MM.1S (cell line): Measurements from ENCODE around the gene SLC4A11.

Source experiments
- DNase-seq: peaks from one replicate; pipeline ENCODE4 v3.0.0-alpha.2; 2015
- H2AFZ ChIP-seq: fragments of 300-600 bp; sonication (generic); 2 replicates; pipeline ENCODE4 v1.6.0; 2016; ENCODE audit warnings: antibody characterized with exemption, low read length
- H3F3A ChIP-seq: fragments of 300-600 bp; sonication (generic); 2 replicates; pipeline ENCODE4 v1.6.1; 2016; ENCODE audit warnings: mild to moderate bottlenecking, antibody characterized with exemption, low read length, moderate library complexity, mixed read lengths; ENCODE audit not compliant: insufficient read depth
- H3K27ac ChIP-seq: fragments of 300-600 bp; sonication (generic); 2 replicates; pipeline ENCODE4 v1.5.1; 2016; ENCODE audit warnings: mild to moderate bottlenecking, low read length
- H3K27me3 ChIP-seq: fragments of 300-600 bp; sonication (generic); replicated peaks from 2 replicates; pipeline ENCODE4 v1.6.0; 2016; ENCODE audit warnings: low read length; ENCODE audit not compliant: insufficient read depth
- H3K36me3 ChIP-seq: fragments of 300-600 bp; sonication (generic); replicated peaks from 2 replicates; pipeline ENCODE4 v1.6.1; 2016; ENCODE audit warnings: mild to moderate bottlenecking, low read length, mixed read lengths; ENCODE audit not compliant: insufficient read depth
- H3K4me1 ChIP-seq: fragments of 300-600 bp; sonication (generic); 2 replicates; pipeline ENCODE4 v1.6.1; 2016; ENCODE audit warnings: low read length, mixed read lengths
- H3K4me2 ChIP-seq: fragments of 300-600 bp; sonication (generic); 2 replicates; pipeline ENCODE4 v1.6.0; 2016; ENCODE audit warnings: low read depth, low read length
- H3K4me3 ChIP-seq: fragments of 300-600 bp; sonication (generic); 2 replicates; pipeline ENCODE4 v1.5.1; 2016; ENCODE audit warnings: low read length, mixed read lengths
- H3K79me2 ChIP-seq: fragments of 300-600 bp; sonication (generic); 2 replicates; pipeline ENCODE4 v1.6.1; 2016; ENCODE audit warnings: mixed run types, low read length, mixed read lengths
- H3K9ac ChIP-seq: fragments of 300-600 bp; sonication (generic); 2 replicates; pipeline ENCODE4 v1.6.1; 2016; ENCODE audit warnings: low read length, mixed read lengths
- H3K9me2 ChIP-seq: fragments of 300-600 bp; sonication (generic); replicated peaks from 2 replicates; pipeline ENCODE4 v1.6.1; 2016; ENCODE audit warnings: mild to moderate bottlenecking, low read length, mixed read lengths; ENCODE audit not compliant: insufficient read depth
- H3K9me3 ChIP-seq: fragments of 300-600 bp; sonication (generic); replicated peaks from 2 replicates; pipeline ENCODE4 v1.6.1; 2016; ENCODE audit warnings: mild to moderate bottlenecking, low read length, mixed read lengths; ENCODE audit not compliant: insufficient read depth
- H4K20me1 ChIP-seq: fragments of 300-600 bp; sonication (generic); 2 replicates; pipeline ENCODE4 v1.6.1; 2016; ENCODE audit warnings: mild to moderate bottlenecking, low read length, moderate library complexity, mixed read lengths; ENCODE audit not compliant: insufficient read depth
- CTCF ChIP-seq: fragments of 300-600 bp; sonication (generic); IDR thresholded peaks from 2 replicates; pipeline ENCODE4 v1.5.1; 2016; ENCODE audit warnings: antibody characterized with exemption, low read length, mixed read lengths
- EZH2 ChIP-seq: fragments of 300-600 bp; sonication (generic); optimal IDR thresholded peaks from 2 replicates; pipeline ENCODE3; 2017; ENCODE audit warnings: low read depth, mild to moderate bottlenecking, antibody characterized with exemption, low read length, mixed read lengths
- EZH2phosphoT487 ChIP-seq: fragments of 300-600 bp; sonication (generic); IDR thresholded peaks from 2 replicates; pipeline ENCODE4 v1.6.1; 2018; ENCODE audit warnings: antibody characterized with exemption, low read length

SLC4A11 gene

GRCh38 chr20:3227936-3228749 is 10.8 kb downstream of the SLC4A11 start:
- no peaks in the 10 kb centered on the region for H3K9me2 ChIP-seq
- no peaks in the 10 kb centered on the region for H4K20me1 ChIP-seq
- no peaks in the 10 kb centered on the region for H3K9me3 ChIP-seq
- H3K9ac ChIP-seq: no peak overlapping the region
- H3K79me2 ChIP-seq: no peaks in the 10 kb centered on the region
- no peaks in the 10 kb centered on the region for H3K4me1 ChIP-seq
- H3F3A ChIP-seq: no peaks in the 10 kb centered on the region
- DNase-seq: no peak
- no peak overlapping the region for H3K4me2 ChIP-seq
- H3K4me3 ChIP-seq: no peak overlapping the region
- no peaks in the 10 kb centered on the region for H3K27me3 ChIP-seq
- no peak overlapping the region for H2AFZ ChIP-seq
- H3K36me3 ChIP-seq: no peaks in the 10 kb centered on the region
- TF ChIP-seq CTCF (no peak), EZH2 (no peak), EZH2phosphoT487 (no peak)
- H3K27ac ChIP-seq: no peak overlapping the region

GRCh38 chr20:3227506-3227905 is 11.5 kb downstream of the SLC4A11 start:
- Histone ChIP-seq H3K79me2 (no peaks in the 10 kb centered on the region), H3K9me2 (no peaks in the 10 kb centered on the region), H3K4me3 (no peak overlapping the region), H3K9me3 (no peaks in the 10 kb centered on the region), H2AFZ (no peak overlapping the region), H4K20me1 (no peaks in the 10 kb centered on the region), H3K36me3 (no peaks in the 10 kb centered on the region), H3K27me3 (no peaks in the 10 kb centered on the region), H3K4me2 (no peak overlapping the region), H3K27ac (no peak overlapping the region), H3F3A (no peaks in the 10 kb centered on the region), H3K4me1 (no peaks in the 10 kb centered on the region), H3K9ac (no peak overlapping the region)
- no peak for DNase-seq
- TF ChIP-seq EZH2 (no peak), CTCF (no peak), EZH2phosphoT487 (no peak)

GRCh38 chr20:3226864-3227263 is 12.1 kb downstream of the SLC4A11 start:
- Histone ChIP-seq H3K4me2 (no peak overlapping the region), H3K79me2 (no peaks in the 10 kb centered on the region), H4K20me1 (no peaks in the 10 kb centered on the region), H3K9me2 (no peaks in the 10 kb centered on the region), H2AFZ (no peak overlapping the region), H3K9me3 (no peaks in the 10 kb centered on the region), H3K27me3 (no peaks in the 10 kb centered on the region), H3K4me1 (no peaks in the 10 kb centered on the region), H3K4me3 (no peak overlapping the region), H3K9ac (no peak overlapping the region), H3K27ac (no peak overlapping the region), H3F3A (no peaks in the 10 kb centered on the region), H3K36me3 (no peaks in the 10 kb centered on the region)
- TF ChIP-seq EZH2phosphoT487: no peak
- TF ChIP-seq EZH2: no peak
- TF ChIP-seq CTCF: no peak
- no peak for DNase-seq
